ENCODE results near the gene NDRG2. TPM values are rescaled to one million over a fixed set of nuclear protein-coding genes. Genes with fewer than 3 reads are reported as not detected.

Gene NDRG2
- total RNA-seq, 2 donors from 2014 or later: 335 to 360 TPM

- Histone ChIP-seq H3K4me3 (no peak overlapping the region), H3K27me3 (no peaks in the 10 kb centered on the region), H3K9me3 (no peaks in the 10 kb centered on the region), H3K36me3 (no peaks in the 10 kb centered on the region), H3K27ac (no peak overlapping the region), H3K4me1 (no peaks in the 10 kb centered on the region)
- no peak for DNase-seq (ENCODE audit: low spot score)
- no peak for TF ChIP-seq CTCF (IDR thresholded peaks at IDR 0.05)
These were observed 42.1 kb downstream of the NDRG2 start for GRCh38 chr14:20982646-20983369.

- Histone ChIP-seq H3K4me1 (no peaks in the 10 kb centered on the region), H3K27me3 (no peaks in the 10 kb centered on the region), H3K4me3 (no peak overlapping the region), H3K27ac (no peak overlapping the region), H3K9me3 (no peaks in the 10 kb centered on the region), H3K36me3 (no peaks in the 10 kb centered on the region)
- DNase-seq (ENCODE audit: low spot score): no peak
- no peak for TF ChIP-seq CTCF (IDR thresholded peaks at IDR 0.05)
These were observed 44.0 kb downstream of the NDRG2 start for GRCh38 chr14:20980906-20981305.

GRCh38 chr14:20978687-20979086 lies 46.2 kb downstream of the NDRG2 start:
- Histone ChIP-seq H3K27ac (no peak overlapping the region), H3K4me1 (no peaks in the 10 kb centered on the region), H3K9me3 (no peaks in the 10 kb centered on the region), H3K27me3 (no peaks in the 10 kb centered on the region), H3K36me3 (no peaks in the 10 kb centered on the region), H3K4me3 (no peak overlapping the region)
- TF ChIP-seq CTCF (IDR thresholded peaks at IDR 0.05): no peak
- no peak for DNase-seq (ENCODE audit: low spot score)

GRCh38 chr14:20976291-20976690 lies 48.6 kb downstream of the NDRG2 start:
- TF ChIP-seq CTCF (IDR thresholded peaks at IDR 0.05): no peak
- Histone ChIP-seq H3K27ac (no peak overlapping the region), H3K27me3 (no peaks in the 10 kb centered on the region), H3K36me3 (no peaks in the 10 kb centered on the region), H3K4me3 (no peak overlapping the region), H3K9me3 (no peaks in the 10 kb centered on the region), H3K4me1 (peaks cover 0 to 4% of the 10 kb centered on the region in 2 donors)
- no peak for DNase-seq (ENCODE audit: low spot score)

GRCh38 chr14:20973501-20973900 lies 51.4 kb downstream of the NDRG2 start:
- no peak overlapping the region for H3K4me3 ChIP-seq
- H3K27me3 ChIP-seq: no peaks in the 10 kb centered on the region
- H3K36me3 ChIP-seq: no peaks in the 10 kb centered on the region
- H3K9me3 ChIP-seq: no peaks in the 10 kb centered on the region
- peaks cover 0 to 10% of the 10 kb centered on the region in 2 donors for H3K4me1 ChIP-seq
- no peak for TF ChIP-seq CTCF (IDR thresholded peaks at IDR 0.05)
- H3K27ac ChIP-seq: no peak overlapping the region
- DNase-seq (ENCODE audit: low spot score): no peak

GRCh38 chr14:20971705-20972021 lies 53.2 kb downstream of the NDRG2 start:
- H3K27ac ChIP-seq: peak overlapping the region; percentile 71 to 79
- peak overlapping the region in 1 of 2 donors; percentile 69 for H3K4me3 ChIP-seq
- no peak for TF ChIP-seq CTCF (IDR thresholded peaks at IDR 0.05)

More at GRCh38 chr14:20971705-20972021, 53.2 kb downstream of the NDRG2 start:
- H3K4me1 ChIP-seq: peaks cover 0 to 10% of the 10 kb centered on the region in 2 donors
- H3K9me3 ChIP-seq: no peaks in the 10 kb centered on the region
- no peaks in the 10 kb centered on the region for H3K36me3 ChIP-seq
- H3K27me3 ChIP-seq: no peaks in the 10 kb centered on the region
- DNase-seq (ENCODE audit: low spot score): no peak

All from right atrium auricular region (tissue), 2 donors.